Activated T-helper 1 cell treated with anti-CD3 and anti-CD28 coated beads, Interleukin-12 subunit alpha, Interleukin-12 subunit beta, Interleukin-2, Interleukin-4 antibody, amounts not matched to agents 30 ng/mL and 10 ng/mL and 1 ng/mL, durations not matched to agents 14 hours and 24 hours and 36 hours (primary cell): ENCODE data around the gene OR2AG2. TPM values are rescaled to one million over a fixed set of nuclear protein-coding genes. Genes with fewer than 3 reads are reported as not detected.
A peak's percentile ranks its signal among the peaks of the same experiment; 100 is the strongest.

Source experiments
- DNase-seq: peaks from one replicate; pipeline ENCODE4 v3.0.0; 2021; ENCODE audit warnings: low spot score
- H3K27ac Mint-ChIP-seq: one replicate; pipeline ENCODE4 v1.8.0; 2021; ENCODE audit warnings: mild to moderate bottlenecking, mixed read lengths
- H3K27me3 Mint-ChIP-seq: one replicate; pipeline ENCODE4 v1.8.0; 2022; ENCODE audit warnings: mild to moderate bottlenecking, moderate library complexity, mixed read lengths; ENCODE audit not compliant: insufficient read depth
- H3K36me3 Mint-ChIP-seq: one replicate; pipeline ENCODE4 v1.8.0; 2021; ENCODE audit warnings: low read depth, mixed read lengths
- H3K4me1 Mint-ChIP-seq: one replicate; pipeline ENCODE4 v1.8.0; 2021; ENCODE audit warnings: low read depth, mixed read lengths
- H3K4me3 Mint-ChIP-seq: one replicate; pipeline ENCODE4 v1.8.0; 2021; ENCODE audit warnings: mild to moderate bottlenecking, moderate library complexity, mixed read lengths
- H3K9me3 Mint-ChIP-seq: one replicate; pipeline ENCODE4 v1.8.0; 2021; ENCODE audit warnings: mixed read lengths
- intact Hi-C: fragments of 100-400 bp; cut with micrococcal nuclease; formaldehyde crosslinking; loops from one replicate; pipeline ENCODE4 v1.15.1; 2024
- total RNA-seq: library from RNA; stranded (reverse); gene quantifications from 2 replicates; pipeline ENCODE4 v1.2.3, GENCODE V29; 2022

Gene OR2AG2
- total RNA-seq, 1 donor from 2014 or later: 0.23 TPM

GRCh38 chr11:6735306-6735705 is 36.5 kb downstream of the OR2AG2 start:
- peaks cover 29% of the 10 kb centered on the region for H3K36me3 Mint-ChIP-seq
- no peaks in the 10 kb centered on the region for H3K27me3 Mint-ChIP-seq
- H3K9me3 Mint-ChIP-seq: no peaks in the 10 kb centered on the region
- H3K27ac Mint-ChIP-seq: peak overlapping the region; percentile 9
- H3K4me3 Mint-ChIP-seq: no peak overlapping the region
- DNase-seq: no peak
- peaks cover 67% of the 10 kb centered on the region for H3K4me1 Mint-ChIP-seq
- intact Hi-C loops: no loop called here

- peaks cover 34% of the 10 kb centered on the region for H3K36me3 Mint-ChIP-seq
- H3K9me3 Mint-ChIP-seq: no peaks in the 10 kb centered on the region
- no peak overlapping the region for H3K4me3 Mint-ChIP-seq
- H3K27me3 Mint-ChIP-seq: no peaks in the 10 kb centered on the region
- DNase-seq: no peak
- intact Hi-C loops: no loop called here
- peaks cover 63% of the 10 kb centered on the region for H3K4me1 Mint-ChIP-seq
- H3K27ac Mint-ChIP-seq: no peak overlapping the region
These were observed 37.2 kb downstream of the OR2AG2 start for GRCh38 chr11:6734616-6735015.

- H3K4me1 Mint-ChIP-seq: peaks cover 59% of the 10 kb centered on the region
- no peaks in the 10 kb centered on the region for H3K9me3 Mint-ChIP-seq
- H3K36me3 Mint-ChIP-seq: peaks cover 40% of the 10 kb centered on the region
- no peak for DNase-seq
- H3K27ac Mint-ChIP-seq: peak overlapping the region; percentile 21
- intact Hi-C loops: no loop called here
- H3K4me3 Mint-ChIP-seq: no peak overlapping the region
- H3K27me3 Mint-ChIP-seq: no peaks in the 10 kb centered on the region
These were observed 38.2 kb downstream of the OR2AG2 start for GRCh38 chr11:6733326-6734275.

GRCh38 chr11:6727971-6728760 is 43.6 kb downstream of the OR2AG2 start:
- H3K27ac Mint-ChIP-seq: no peak overlapping the region
- no peak overlapping the region for H3K4me3 Mint-ChIP-seq
- intact Hi-C loops: no loop called here
- peaks cover 20% of the 10 kb centered on the region for H3K9me3 Mint-ChIP-seq
- no peaks in the 10 kb centered on the region for H3K27me3 Mint-ChIP-seq
- peaks cover 51% of the 10 kb centered on the region for H3K36me3 Mint-ChIP-seq
- DNase-seq: no peak
- peaks cover 38% of the 10 kb centered on the region for H3K4me1 Mint-ChIP-seq

GRCh38 chr11:6725386-6725896 is 46.3 kb downstream of the OR2AG2 start:
- Mint-ChIP-seq H3K36me3 (peaks cover 68% of the 10 kb centered on the region), H3K27me3 (no peaks in the 10 kb centered on the region), H3K9me3 (peaks cover 28% of the 10 kb centered on the region), H3K4me1 (peaks cover 54% of the 10 kb centered on the region), H3K27ac (no peak overlapping the region), H3K4me3 (no peak overlapping the region)
- DNase-seq: no peak
- intact Hi-C loops: no loop called here

GRCh38 chr11:6724013-6724412 is 47.8 kb downstream of the OR2AG2 start:
- H3K27me3 Mint-ChIP-seq: no peaks in the 10 kb centered on the region
- intact Hi-C loops: no loop called here
- H3K4me3 Mint-ChIP-seq: no peak overlapping the region
- H3K9me3 Mint-ChIP-seq: peaks cover 34% of the 10 kb centered on the region
- peaks cover 72% of the 10 kb centered on the region for H3K36me3 Mint-ChIP-seq
- H3K4me1 Mint-ChIP-seq: peaks cover 63% of the 10 kb centered on the region
- no peak for DNase-seq
- no peak overlapping the region for H3K27ac Mint-ChIP-seq

- no peaks in the 10 kb centered on the region for H3K27me3 Mint-ChIP-seq
- peaks cover 74% of the 10 kb centered on the region for H3K36me3 Mint-ChIP-seq
- H3K27ac Mint-ChIP-seq: no peak overlapping the region
- intact Hi-C loops: no loop called here
- no peak overlapping the region for H3K4me3 Mint-ChIP-seq
- H3K4me1 Mint-ChIP-seq: peaks cover 38% of the 10 kb centered on the region
- H3K9me3 Mint-ChIP-seq: peaks cover 31% of the 10 kb centered on the region
- no peak for DNase-seq
These were observed 50.4 kb downstream of the OR2AG2 start for GRCh38 chr11:6721343-6721742.

GRCh38 chr11:6719576-6719975 is 52.2 kb downstream of the OR2AG2 start:
- no peak for DNase-seq
- Mint-ChIP-seq H3K4me3 (no peak overlapping the region), H3K36me3 (peaks cover 77% of the 10 kb centered on the region), H3K4me1 (peaks cover 39% of the 10 kb centered on the region), H3K27ac (no peak overlapping the region), H3K27me3 (no peaks in the 10 kb centered on the region), H3K9me3 (peaks cover 24% of the 10 kb centered on the region)
- intact Hi-C loops: no loop called here

GRCh38 chr11:6717426-6717825 is 54.4 kb downstream of the OR2AG2 start:
- Mint-ChIP-seq H3K36me3 (peaks cover 64% of the 10 kb centered on the region), H3K4me3 (no peak overlapping the region), H3K27me3 (no peaks in the 10 kb centered on the region), H3K27ac (no peak overlapping the region), H3K4me1 (peaks cover 32% of the 10 kb centered on the region), H3K9me3 (peaks cover 10% of the 10 kb centered on the region)
- DNase-seq: no peak
- intact Hi-C loops: no loop called here

Other genes with a start within 250 kb of the OR2AG2 start
- gene RRP8, start 168.4 kb downstream of the OR2AG2 start, total RNA-seq: 38.8 and 40.5 TPM in 2 replicates
- gene ILK, start 168.2 kb downstream of the OR2AG2 start, total RNA-seq: 90.1 and 97.5 TPM in 2 replicates
- 155 and 166 TPM in 2 replicates for gene TAF10, start 159.8 kb downstream of the OR2AG2 start, total RNA-seq
- gene TPP1, start 152.6 kb downstream of the OR2AG2 start, total RNA-seq: 38.4 and 40.3 TPM in 2 replicates
- 0.24 and 0.39 TPM in 2 replicates for gene DCHS1, start 116.2 kb downstream of the OR2AG2 start, total RNA-seq
- 121 and 132 TPM in 2 replicates for gene MRPL17, start 88.6 kb downstream of the OR2AG2 start, total RNA-seq
- not detected in 2 replicates for gene OR2AG1, start 11.0 kb upstream of the OR2AG2 start, total RNA-seq
- 0.31 and 0.47 TPM in 2 replicates for gene OR6A2, start 27.7 kb upstream of the OR2AG2 start, total RNA-seq
- gene OR10A5, start 73.7 kb upstream of the OR2AG2 start, total RNA-seq: not detected in 2 replicates
- gene OR10A2, start 91.1 kb upstream of the OR2AG2 start, total RNA-seq: not detected in 2 replicates
- gene OR10A4, start 104.6 kb upstream of the OR2AG2 start, total RNA-seq: not detected in 2 replicates
- 0.34 and 0.56 TPM in 2 replicates for gene OR2D2, start 120.5 kb upstream of the OR2AG2 start, total RNA-seq
- not detected in 2 replicates for gene OR2D3, start 149.0 kb upstream of the OR2AG2 start, total RNA-seq
- 1.8 and 2.1 TPM in 2 replicates for gene ZNF215, start 154.4 kb upstream of the OR2AG2 start, total RNA-seq
- gene ZNF214, start 248.4 kb upstream of the OR2AG2 start, total RNA-seq: not detected in 2 replicates
- 0.05 and 0.10 TPM in 2 replicates for gene NLRP14, start 248.5 kb upstream of the OR2AG2 start, total RNA-seq